B cell (primary cell): Measurements from ENCODE around the gene KCNJ12. TPM values are rescaled to one million over a fixed set of nuclear protein-coding genes. Genes with fewer than 3 reads are reported as not detected.

Experiments
- ATAC-seq: fragments of 200-7000 bp; cut with Tn5 transposase; one replicate; pipeline ENCODE4 v1.10.0; 2021; ENCODE audit warnings: low read depth, mild to moderate bottlenecking, moderate number of reproducible peaks, moderate library complexity
- CTCF ChIA-PET: fragments of 350-600 bp; sonication (Branson Sonifier 250); formaldehyde crosslinking; loops from one replicate; lab custom pipeline; 2021; ENCODE audit warnings: antibody characterized with exemption, inconsistent platforms; lab: Charles Lee
- POLR2A ChIA-PET: fragments of 350-600 bp; sonication (Branson Sonifier 250); formaldehyde crosslinking; loops from one replicate; lab custom pipeline; 2021; ENCODE audit warnings: antibody characterized with exemption; lab: Charles Lee
- DNase-seq: peaks from one replicate; pipeline ENCODE4 v3.0.0; 2013
- H2AFZ ChIP-seq: 2 replicates; pipeline ENCODE4 v1.6.1; 2012; ENCODE audit warnings: mild to moderate bottlenecking, low read depth, low read length; ENCODE audit not compliant: insufficient read depth, poor library complexity, severe bottlenecking
- H3K27ac ChIP-seq, 2 donors: 1 replicate in 1 of 2; 2 replicates in 1 of 2; pipeline ENCODE4 v1.5.1; 2012 to 2013; ENCODE audit warnings: low read length in 2 of 2, mild to moderate bottlenecking in 2 of 2, moderate library complexity in 1 of 2
- H3K27me3 ChIP-seq, 4 experiments: fragments of 200-600 bp in 1 of 4; sonication (generic) in 1 of 4; replicated peaks in 1 of 4; 1 replicate in 2 of 4; 2 replicates in 2 of 4; pipeline versions ENCODE4 v1.6.1 to v1.7.0; 2013 to 2016; ENCODE audit warnings: low read length in 3 of 4, mild to moderate bottlenecking in 2 of 4, mixed read lengths in 1 of 4, moderate library complexity in 1 of 4; ENCODE audit not compliant: insufficient read depth in 4 of 4, control insufficient read depth in 3 of 4; ENCODE audit errors: control extremely low read depth in 1 of 4
- H3K36me3 ChIP-seq, 2 experiments: replicated peaks in 1 of 2; 1 replicate in 1 of 2; 2 replicates in 1 of 2; pipeline versions ENCODE4 v1.6.1 to v1.7.1; 2013; ENCODE audit warnings: low read length in 1 of 2; ENCODE audit not compliant: insufficient read depth in 2 of 2, control insufficient read depth in 1 of 2; ENCODE audit errors: control extremely low read depth in 1 of 2, extremely low read depth in 1 of 2
- H3K4me1 ChIP-seq, 2 donors: fragments of 200-600 bp in 1 of 2; sonication (generic) in 1 of 2; 1 replicate in 1 of 2; 2 replicates in 1 of 2; pipeline versions ENCODE4 v1.5.1 to v1.6.1; 2013 to 2017; ENCODE audit warnings: low read length in 2 of 2; ENCODE audit not compliant: control insufficient read depth in 2 of 2, insufficient read depth in 2 of 2
- H3K4me2 ChIP-seq: replicated peaks from 2 replicates; pipeline ENCODE3; 2012; ENCODE audit warnings: mild to moderate bottlenecking, low read depth, low read length; ENCODE audit not compliant: poor library complexity, severe bottlenecking
- H3K4me3 ChIP-seq, 5 experiments: fragments of 200-600 bp in 1 of 5; sonication (generic) in 1 of 5; 1 replicate in 3 of 5; 2 replicates in 2 of 5; pipeline versions ENCODE4 v1.5.1 to v1.7.0; 2011 to 2016; ENCODE audit warnings: low read length in 4 of 5, mild to moderate bottlenecking in 4 of 5, low read depth in 2 of 5, control low read depth in 1 of 5, moderate library complexity in 1 of 5; ENCODE audit not compliant: insufficient read depth in 1 of 5; ENCODE audit errors: control extremely low read depth in 1 of 5, extremely low read depth in 1 of 5
- H3K79me2 ChIP-seq: fragments of 200-600 bp; sonication (generic); one replicate; pipeline ENCODE4 v1.6.0; 2016; ENCODE audit warnings: low read length; ENCODE audit not compliant: control insufficient read depth, insufficient read depth
- H3K9ac ChIP-seq: fragments of 200-600 bp; sonication (generic); 2 replicates; pipeline ENCODE4 v1.6.1; 2017; ENCODE audit warnings: mild to moderate bottlenecking, low read length, moderate library complexity
- H3K9me3 ChIP-seq, 3 donors: one replicate each; pipeline versions ENCODE4 v1.6.1 to v1.7.1; 2013; ENCODE audit warnings: low read length in 2 of 3; ENCODE audit not compliant: control insufficient read depth in 2 of 3, insufficient read depth in 1 of 3; ENCODE audit errors: control extremely low read depth in 1 of 3
- H4K20me1 ChIP-seq: 2 replicates; pipeline ENCODE4 v1.6.0; 2012; ENCODE audit warnings: mild to moderate bottlenecking, low read length; ENCODE audit not compliant: insufficient read depth, control insufficient read depth, poor library complexity, severe bottlenecking
- H3K27ac Mint-ChIP-seq: one replicate; pipeline ENCODE4 v1.8.0; 2021; ENCODE audit warnings: mixed read lengths
- H3K27me3 Mint-ChIP-seq: one replicate; pipeline ENCODE4 v1.8.0; 2021; ENCODE audit warnings: mixed read lengths
- H3K4me1 Mint-ChIP-seq: one replicate; pipeline ENCODE4 v1.8.0; 2021; ENCODE audit warnings: mixed read lengths
- H3K4me3 Mint-ChIP-seq: one replicate; pipeline ENCODE4 v1.8.0; 2021; ENCODE audit warnings: mixed read lengths
- H3K9me3 Mint-ChIP-seq: one replicate; pipeline ENCODE4 v1.8.0; 2022; ENCODE audit warnings: mixed read lengths; ENCODE audit not compliant: insufficient read depth
- EZH2 ChIP-seq: IDR thresholded peaks from 2 replicates; pipeline ENCODE4 v1.6.1; 2012; ENCODE audit warnings: borderline replicate concordance, low read depth, mild to moderate bottlenecking, moderate library complexity, low read length; ENCODE audit not compliant: insufficient read depth, poor library complexity, severe bottlenecking
- WGBS: methylation state at CpG from one replicate; pipeline ENCODE4 v1.1.5; 2013; ENCODE audit warnings: missing lambda C conversion rate; ENCODE audit not compliant: insufficient coverage; 5-methylcytosine and 5-hydroxymethylcytosine counted together
- intact Hi-C: fragments of 100-400 bp; cut with micrococcal nuclease; formaldehyde crosslinking; loops from one replicate; pipeline ENCODE4 v1.10.0; 2022
- polyA plus RNA-seq: library from polyadenylated mRNA; depleted of rRNA; stranded (reverse); fragments of >200 nt; gene quantifications from 2 replicates; pipeline ENCODE4 v1.2.3, GENCODE V29; 2012
- total RNA-seq, 2 donors: library from RNA; stranded (reverse); fragments of 120-200 nt in 1 of 2; gene quantifications; 1 replicate in 1 of 2; 2 replicates in 1 of 2; pipeline versions ENCODE4 v1.2.3 to v1.2.4, GENCODE V29; 2013 to 2022
- TF ChIP-seq, protein P1 (sequence below): fragments of 200-600 bp; IDR thresholded peaks from one replicate; pipeline ENCODE4 v1.8.0; 2022; ENCODE audit warnings: antibody characterized with exemption, mild to moderate bottlenecking

Gene KCNJ12
- total and polyA plus RNA-seq, 2 donors (not counting 1 experiment from before 2014, with no cell fraction given) = not detected

DNA sequence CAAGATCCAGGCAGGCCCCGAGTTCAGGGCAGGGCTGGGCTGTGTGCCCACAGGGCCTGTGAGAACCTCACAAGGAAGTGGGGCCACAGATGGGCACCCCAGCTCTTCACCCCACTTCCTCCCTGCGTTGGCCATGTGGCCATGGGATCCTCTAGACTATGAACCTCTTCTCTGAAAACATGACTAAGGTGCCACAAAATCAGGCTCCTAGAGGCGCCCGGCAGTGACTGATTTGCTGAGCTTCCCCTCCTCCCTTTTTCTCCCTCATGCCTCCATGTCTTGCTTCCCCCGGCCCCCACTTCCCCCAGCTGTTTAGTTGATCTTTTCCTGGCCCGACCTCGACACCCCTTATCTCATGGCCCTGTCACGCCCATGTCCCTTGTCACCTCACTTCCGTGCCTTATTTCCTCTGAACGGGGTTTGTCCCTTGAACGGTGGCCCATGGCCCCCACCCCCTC is 87.1 kb downstream of the KCNJ12 start:
- Mint-ChIP-seq H3K27ac (no peak overlapping the region), H3K4me1 (peaks cover 13% of the 10 kb centered on the region), H3K4me3 (peak overlapping the region; percentile 65), H3K27me3 (peaks cover 37% of the 10 kb centered on the region), H3K9me3 (no peaks in the 10 kb centered on the region)
- 4% methylated on average over 11 of the region's 11 CpGs for WGBS
- ATAC-seq (no peak), DNase-seq (peak; percentile 23)
- intact Hi-C loops = no loop called here
- Histone ChIP-seq H3K79me2 (no peaks in the 10 kb centered on the region), H3K9me3 (no peaks in the 10 kb centered on the region), H3K4me1 (peaks cover 13 to 15% of the 10 kb centered on the region in 2 donors), H3K27me3 (peaks cover 0 to 21% (median 2%) of the 10 kb centered on the region in 4 experiments), H3K27ac (no peak overlapping the region), H3K9ac (no peak overlapping the region), H3K4me3 (peak overlapping the region in 2 of 5 experiments; percentile 23), H4K20me1 (no peaks in the 10 kb centered on the region), H3K4me2 (peak overlapping the region; percentile 67), H2AFZ (peak overlapping the region; percentile 74), H3K36me3 (no peaks in the 10 kb centered on the region)
- ChIA-PET POLR2A (no interaction called here), CTCF (no interaction called here)
- no peak for TF ChIP-seq EZH2
- TF ChIP-seq, protein P1, sequence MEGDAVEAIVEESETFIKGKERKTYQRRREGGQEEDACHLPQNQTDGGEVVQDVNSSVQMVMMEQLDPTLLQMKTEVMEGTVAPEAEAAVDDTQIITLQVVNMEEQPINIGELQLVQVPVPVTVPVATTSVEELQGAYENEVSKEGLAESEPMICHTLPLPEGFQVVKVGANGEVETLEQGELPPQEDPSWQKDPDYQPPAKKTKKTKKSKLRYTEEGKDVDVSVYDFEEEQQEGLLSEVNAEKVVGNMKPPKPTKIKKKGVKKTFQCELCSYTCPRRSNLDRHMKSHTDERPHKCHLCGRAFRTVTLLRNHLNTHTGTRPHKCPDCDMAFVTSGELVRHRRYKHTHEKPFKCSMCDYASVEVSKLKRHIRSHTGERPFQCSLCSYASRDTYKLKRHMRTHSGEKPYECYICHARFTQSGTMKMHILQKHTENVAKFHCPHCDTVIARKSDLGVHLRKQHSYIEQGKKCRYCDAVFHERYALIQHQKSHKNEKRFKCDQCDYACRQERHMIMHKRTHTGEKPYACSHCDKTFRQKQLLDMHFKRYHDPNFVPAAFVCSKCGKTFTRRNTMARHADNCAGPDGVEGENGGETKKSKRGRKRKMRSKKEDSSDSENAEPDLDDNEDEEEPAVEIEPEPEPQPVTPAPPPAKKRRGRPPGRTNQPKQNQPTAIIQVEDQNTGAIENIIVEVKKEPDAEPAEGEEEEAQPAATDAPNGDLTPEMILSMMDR = no peak

DNA sequence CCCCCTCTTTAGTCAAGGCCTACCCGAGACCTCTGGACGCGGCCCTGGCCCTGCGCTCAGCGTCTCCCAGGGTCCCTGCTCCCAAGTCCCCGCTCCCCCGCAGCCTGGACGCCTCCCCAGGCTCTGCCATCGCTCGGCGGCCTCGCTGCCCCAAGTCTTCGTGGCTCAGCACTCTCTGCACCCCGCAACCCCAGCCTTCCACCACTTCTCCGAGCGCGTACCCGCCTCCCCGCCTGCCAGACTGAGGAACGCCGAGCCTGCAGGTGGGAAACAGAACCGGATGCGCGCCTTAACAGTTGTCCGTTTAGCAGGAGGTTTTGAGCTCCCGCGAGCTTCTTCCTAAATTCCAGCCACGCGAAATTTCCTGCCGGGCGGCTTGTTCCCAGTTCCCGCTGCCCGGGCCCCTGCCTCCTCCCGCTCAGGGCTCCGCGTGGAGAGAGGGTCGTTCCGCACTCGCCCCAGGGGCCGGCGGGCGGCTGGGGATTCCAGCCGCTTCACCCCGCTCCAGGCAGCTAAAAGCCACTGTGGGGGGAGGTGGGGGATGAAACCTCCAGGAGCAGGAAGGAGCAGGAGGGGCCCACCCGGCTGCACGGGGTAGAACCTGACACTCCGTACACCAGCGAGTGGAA is 87.7 kb downstream of the KCNJ12 start:
- CTCF ChIA-PET = no interaction called here
- Mint-ChIP-seq H3K27ac (no peak overlapping the region), H3K4me1 (peaks cover 13% of the 10 kb centered on the region), H3K4me3 (peak overlapping the region; percentile 65), H3K27me3 (peaks cover 31% of the 10 kb centered on the region), H3K9me3 (no peaks in the 10 kb centered on the region)
- peak overlapping the region in 2 of 5 experiments; percentile 23 for H3K4me3 ChIP-seq
- H3K4me2 ChIP-seq = peak overlapping the region; percentile 67
- H4K20me1 ChIP-seq = no peaks in the 10 kb centered on the region
- peaks cover 0 to 21% (median 2%) of the 10 kb centered on the region in 4 experiments for H3K27me3 ChIP-seq
- no peak for TF ChIP-seq EZH2
- TF ChIP-seq, protein P1 = no peak
- peaks cover 13 to 15% of the 10 kb centered on the region in 2 donors for H3K4me1 ChIP-seq
- ATAC-seq = no peak
- no peaks in the 10 kb centered on the region for H3K36me3 ChIP-seq
- POLR2A ChIA-PET = no interaction called here
- H2AFZ ChIP-seq = peak overlapping the region; percentile 74
- H3K79me2 ChIP-seq = no peaks in the 10 kb centered on the region
- H3K9ac ChIP-seq = no peak overlapping the region
- intact Hi-C loops = no loop called here
- H3K27ac ChIP-seq = no peak overlapping the region
- 19% methylated on average over 45 of the region's 48 CpGs for WGBS
- H3K9me3 ChIP-seq = no peaks in the 10 kb centered on the region
- DNase-seq = no peak
